ENCODE results near the gene MTCL1.

DNA sequence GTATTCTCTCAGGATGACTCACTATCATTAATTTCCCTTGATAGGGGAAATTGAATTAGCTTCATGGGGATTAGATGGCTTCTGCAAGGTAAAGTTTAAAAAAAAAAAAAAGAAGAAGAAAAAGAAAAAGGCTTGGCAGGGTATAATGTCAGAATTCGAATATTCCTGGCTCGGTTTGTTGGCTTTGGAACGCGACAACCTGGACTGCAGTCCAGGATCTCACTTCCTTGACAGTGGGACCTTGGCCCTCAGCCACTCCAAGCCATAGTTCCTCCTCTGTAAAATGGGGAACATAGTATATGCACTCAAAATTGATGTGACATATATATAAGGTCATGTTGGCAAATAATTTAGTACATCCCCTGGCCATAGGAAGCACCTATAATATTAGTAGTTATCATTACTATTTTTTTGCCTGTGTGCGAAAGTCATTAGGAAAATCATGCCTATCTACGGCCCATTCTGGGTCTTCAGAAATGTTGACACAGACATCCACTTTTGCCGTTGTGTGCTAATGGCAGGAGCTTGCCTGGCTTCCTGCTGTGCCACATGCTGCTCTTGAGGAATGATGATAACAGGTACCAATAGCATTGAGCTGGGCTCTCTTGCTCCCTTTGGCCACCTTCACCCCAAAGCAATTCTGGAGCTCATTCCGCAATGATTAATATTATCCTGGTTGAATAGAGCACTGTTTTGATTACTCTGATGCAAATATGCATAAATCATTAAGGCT is 97.9 kb downstream of the MTCL1 start:
- no peak for TF ChIP-seq POLR2A (IDR thresholded peaks at IDR 0.05)
- TF ChIP-seq POLR2AphosphoS5 (IDR thresholded peaks at IDR 0.05): no peak
